ENCODE results near the gene TMEM174. TPM values are rescaled to one million over a fixed set of nuclear protein-coding genes. Genes with fewer than 3 reads are reported as not detected.

Gene TMEM174
- total RNA-seq, 1 donor from 2014 or later = 0.15 TPM

DNA sequence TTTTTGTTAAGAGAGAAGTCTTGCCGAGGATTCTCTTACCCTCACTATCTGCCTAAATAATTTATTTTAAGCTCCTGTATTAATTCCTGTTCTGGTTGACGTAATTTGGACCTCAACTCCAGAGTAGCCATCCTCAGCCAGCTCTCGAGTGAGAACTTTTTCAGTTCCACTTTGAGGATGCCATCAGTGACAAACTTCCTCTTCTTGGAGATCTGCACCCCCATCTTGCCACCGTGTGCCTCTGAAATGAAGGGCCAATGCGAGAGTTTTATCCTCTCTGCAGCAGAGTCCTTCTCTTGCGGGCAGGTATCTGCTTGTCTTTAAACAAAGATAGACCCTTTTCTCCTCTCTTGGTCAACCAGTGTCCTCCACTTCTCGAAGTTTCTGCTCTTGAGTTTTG lies 19.5 kb upstream of the TMEM174 start:
- no peak for DNase-seq (ENCODE audit: low read depth)

DNA sequence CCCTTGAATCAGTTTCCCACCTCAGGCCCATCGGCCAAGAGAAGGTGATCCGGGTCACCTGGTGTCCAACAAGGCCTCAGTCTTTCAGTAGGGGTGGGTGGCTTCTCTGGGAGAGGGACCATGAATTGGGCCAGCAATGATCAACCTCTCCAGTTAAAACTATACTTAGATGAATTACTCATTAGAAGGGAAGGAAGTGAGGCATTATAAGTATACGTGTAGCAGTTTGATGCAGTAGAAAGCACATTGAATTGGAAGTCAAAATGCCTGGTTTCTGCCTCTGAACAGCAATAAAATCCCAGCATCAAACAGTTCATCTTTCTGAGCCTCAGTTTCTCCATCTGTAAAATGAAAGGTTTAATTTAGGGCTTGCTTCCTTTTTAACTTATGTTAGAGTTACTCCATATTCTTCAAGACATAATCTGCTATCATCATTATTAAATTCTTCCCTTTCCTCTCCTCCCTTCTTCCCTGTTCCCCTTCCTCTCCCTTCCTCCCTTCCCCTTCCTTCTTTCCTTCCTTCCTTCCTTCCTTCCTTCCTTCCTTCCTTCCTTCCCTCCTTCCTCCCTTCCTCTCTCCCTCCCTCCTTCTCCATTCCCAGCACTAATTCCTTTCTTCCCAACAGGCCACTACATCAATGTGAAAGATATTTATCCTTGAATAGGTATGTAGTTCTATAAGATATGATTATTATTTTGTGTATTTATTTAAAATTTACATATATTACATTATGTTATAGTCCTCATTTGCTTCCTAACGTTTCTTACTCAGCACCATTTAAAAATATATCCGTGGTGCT lies 18.6 kb upstream of the TMEM174 start:
- DNase-seq (ENCODE audit: low read depth) = no peak

- peak; percentile 60 for DNase-seq (ENCODE audit: low read depth)
These were observed 17.4 kb upstream of the TMEM174 start for GRCh38 chr5:73155271-73156222.

- no peak for DNase-seq (ENCODE audit: low read depth)
These were observed 15.3 kb upstream of the TMEM174 start for GRCh38 chr5:73157414-73158303.

- peak; percentile 86 for DNase-seq (ENCODE audit: low read depth)
These were observed 14.7 kb upstream of the TMEM174 start for GRCh38 chr5:73158313-73158712.

- no peak for DNase-seq (ENCODE audit: low read depth)
These were observed 12.7 kb upstream of the TMEM174 start for GRCh38 chr5:73160239-73160671.

DNA sequence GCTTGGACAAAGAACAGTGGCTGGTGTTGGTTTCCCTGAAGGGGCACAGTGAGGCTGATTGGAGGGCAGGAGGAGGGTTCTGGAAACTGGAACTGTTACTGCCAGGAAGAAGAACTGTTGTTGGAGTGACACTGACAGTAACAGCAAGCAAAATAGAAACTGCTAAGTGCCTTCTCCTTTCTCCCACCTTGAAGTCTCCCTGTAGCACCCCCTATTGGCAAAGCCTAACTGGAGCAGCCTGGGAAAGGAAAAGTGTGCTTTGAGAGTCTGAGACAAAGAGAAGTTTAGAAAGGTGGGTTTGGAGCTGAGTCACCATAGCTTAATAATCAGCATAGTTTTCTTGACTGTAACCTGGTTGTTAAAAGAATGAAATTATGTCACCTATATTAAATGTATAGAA lies 2.5 kb upstream of the TMEM174 start:
- DNase-seq (ENCODE audit: low read depth) = no peak

DNA sequence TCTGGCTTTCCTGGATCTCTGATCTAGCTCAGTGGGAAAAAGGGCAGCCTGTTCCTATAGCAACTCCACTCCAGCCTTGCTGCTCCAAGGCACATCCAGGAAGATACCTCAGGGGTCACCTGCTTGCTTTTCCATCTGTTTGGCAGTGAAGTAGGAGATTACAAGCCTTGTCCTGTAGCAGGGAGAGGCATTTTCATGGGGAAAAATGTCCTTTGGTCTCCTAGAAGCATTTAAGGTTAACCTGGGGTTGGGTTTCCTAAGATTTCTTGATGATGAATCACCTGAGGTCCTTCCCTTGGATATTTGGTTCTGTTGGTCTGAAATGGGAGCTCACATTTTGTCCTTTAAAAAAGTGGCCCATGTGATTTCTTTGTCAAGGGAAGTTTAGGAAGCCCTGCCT lies 1.5 kb upstream of the TMEM174 start:
- peak; percentile 87 for DNase-seq (ENCODE audit: low read depth)

DNA sequence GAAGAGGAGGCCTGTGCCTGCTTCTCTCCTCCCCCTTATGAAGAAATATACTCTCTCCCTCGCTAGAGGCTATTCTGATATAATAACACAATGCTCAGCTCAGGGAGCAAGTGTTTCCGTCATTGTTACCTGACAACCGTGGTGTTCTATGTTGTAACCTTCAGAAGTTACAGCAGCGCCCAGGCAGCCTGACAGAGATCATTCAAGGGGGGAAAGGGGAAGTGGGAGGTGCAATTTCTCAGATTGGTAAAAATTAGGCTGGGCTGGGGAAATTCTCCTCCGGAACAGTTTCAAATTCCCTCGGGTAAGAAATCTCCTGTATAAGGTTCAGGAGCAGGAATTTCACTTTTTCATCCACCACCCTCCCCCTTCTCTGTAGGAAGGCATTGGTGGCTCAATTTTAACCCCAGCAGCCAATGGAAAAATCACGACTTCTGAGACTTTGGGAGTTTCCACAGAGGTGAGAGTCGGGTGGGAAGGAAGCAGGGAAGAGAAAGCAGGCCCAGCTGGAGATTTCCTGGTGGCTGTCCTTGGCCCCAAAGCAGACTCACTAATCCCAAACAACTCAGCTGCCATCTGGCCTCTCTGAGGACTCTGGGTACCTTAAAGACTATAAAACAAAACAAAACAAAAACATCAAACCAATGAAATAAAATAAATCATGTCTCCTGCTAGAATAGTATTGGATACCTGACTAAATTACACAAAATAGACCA lies 1.3 kb downstream of the TMEM174 start:
- DNase-seq (ENCODE audit: low read depth) = no peak

DNA sequence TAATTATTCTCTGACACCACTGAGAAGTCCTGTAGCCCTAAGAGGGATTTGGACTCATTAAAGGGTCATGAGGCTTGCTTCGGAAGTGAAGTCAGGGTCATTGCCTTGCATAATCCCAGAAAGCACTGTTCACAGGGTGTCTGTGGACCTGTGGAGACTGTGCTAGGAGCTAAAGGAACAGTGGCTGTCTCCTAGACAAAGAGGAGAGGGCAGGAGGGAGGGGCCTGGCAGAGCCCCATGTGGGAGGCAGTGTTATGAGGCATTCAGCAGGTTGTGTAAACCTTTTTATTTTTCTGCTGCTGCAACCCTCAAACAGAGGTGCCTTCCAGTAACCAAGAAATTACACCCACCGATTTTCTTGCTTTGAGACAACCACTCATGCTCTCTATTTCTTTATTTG lies 3.3 kb downstream of the TMEM174 start:
- DNase-seq (ENCODE audit: low read depth) = peak; percentile 58

GRCh38 chr5:73178265-73178664 lies 5.3 kb downstream of the TMEM174 start:
- no peak for DNase-seq (ENCODE audit: low read depth)

DNA sequence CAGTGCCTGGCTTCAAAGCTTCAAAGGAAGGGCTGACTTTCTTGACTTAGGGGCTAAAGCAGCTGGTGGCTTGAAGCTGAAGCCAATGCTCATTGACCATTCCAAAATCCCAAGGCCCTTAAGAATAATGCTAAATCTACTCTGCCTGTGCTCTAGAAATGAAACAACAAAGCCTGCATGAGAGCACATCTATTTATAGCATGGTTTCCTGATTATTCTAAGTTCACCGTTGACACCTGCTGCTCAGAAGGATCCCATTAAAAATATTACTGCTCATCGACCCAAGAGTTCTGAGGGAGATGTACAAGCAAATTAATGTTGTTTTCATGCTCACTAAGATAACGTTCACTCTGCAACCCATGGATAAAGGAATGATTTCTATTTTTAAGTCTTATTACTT lies 6.7 kb downstream of the TMEM174 start:
- no peak for DNase-seq (ENCODE audit: low read depth)

DNA sequence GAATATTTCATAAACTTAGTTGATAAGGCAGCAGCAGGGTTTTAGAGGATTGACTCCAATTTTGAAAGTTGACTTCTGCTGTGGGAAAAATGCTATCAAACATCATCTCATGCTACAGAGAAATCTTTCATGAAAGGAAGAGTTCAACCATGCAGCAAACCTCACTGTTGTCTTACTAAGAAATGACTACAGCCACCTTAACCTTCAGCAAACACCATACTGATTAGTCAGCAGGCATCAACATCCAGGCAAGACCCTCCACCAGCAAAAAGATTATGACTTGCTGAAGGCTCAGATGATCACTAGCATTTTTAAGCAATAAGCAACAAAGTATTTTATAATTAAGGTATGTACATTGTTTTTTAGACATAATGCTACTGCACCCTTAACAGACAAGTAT lies 7.6 kb downstream of the TMEM174 start:
- peak; percentile 95 for DNase-seq (ENCODE audit: low read depth)

- DNase-seq (ENCODE audit: low read depth) = no peak
These were observed 9.3 kb downstream of the TMEM174 start for GRCh38 chr5:73182307-73182706.

DNA sequence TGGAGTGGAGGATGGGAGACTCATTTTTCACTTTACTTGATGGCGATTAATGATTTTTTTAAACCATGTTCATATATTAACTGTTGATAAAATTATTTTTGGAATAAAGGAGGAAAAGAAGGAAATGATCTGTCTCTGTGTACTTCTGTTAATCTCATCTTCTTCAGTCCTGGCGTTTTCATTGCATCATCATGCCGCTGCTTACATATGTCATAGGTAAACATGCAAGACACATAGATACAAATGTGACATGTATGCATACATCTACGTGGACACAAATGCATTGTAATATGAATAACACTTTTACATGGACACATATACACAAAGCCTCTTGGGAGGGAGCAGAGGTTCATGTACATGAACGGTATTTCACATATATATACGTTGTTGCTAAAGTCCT lies 10.0 kb downstream of the TMEM174 start:
- DNase-seq (ENCODE audit: low read depth) = no peak

GRCh38 chr5:73183481-73183891 lies 10.5 kb downstream of the TMEM174 start:
- DNase-seq (ENCODE audit: low read depth) = peak; percentile 38

DNA sequence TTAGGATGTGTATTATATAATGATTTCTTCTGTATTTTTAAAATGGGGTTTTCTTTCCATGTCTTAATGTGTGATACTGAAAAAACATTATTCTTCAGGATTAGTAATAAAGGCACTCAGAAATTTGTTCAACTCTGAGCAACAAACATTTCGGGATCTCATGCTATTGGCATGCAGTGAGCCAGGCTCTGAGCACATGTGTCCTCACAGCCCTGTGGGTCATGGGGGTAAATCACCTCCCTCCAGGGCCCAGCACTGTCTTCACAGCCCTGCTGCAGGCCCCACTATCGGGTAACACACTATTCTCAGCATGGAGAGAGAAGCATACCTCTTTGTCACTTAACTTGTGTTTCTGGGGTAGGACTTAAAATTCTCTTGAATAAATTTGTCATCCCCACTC lies 14.0 kb downstream of the TMEM174 start:
- DNase-seq (ENCODE audit: low read depth) = no peak

DNA sequence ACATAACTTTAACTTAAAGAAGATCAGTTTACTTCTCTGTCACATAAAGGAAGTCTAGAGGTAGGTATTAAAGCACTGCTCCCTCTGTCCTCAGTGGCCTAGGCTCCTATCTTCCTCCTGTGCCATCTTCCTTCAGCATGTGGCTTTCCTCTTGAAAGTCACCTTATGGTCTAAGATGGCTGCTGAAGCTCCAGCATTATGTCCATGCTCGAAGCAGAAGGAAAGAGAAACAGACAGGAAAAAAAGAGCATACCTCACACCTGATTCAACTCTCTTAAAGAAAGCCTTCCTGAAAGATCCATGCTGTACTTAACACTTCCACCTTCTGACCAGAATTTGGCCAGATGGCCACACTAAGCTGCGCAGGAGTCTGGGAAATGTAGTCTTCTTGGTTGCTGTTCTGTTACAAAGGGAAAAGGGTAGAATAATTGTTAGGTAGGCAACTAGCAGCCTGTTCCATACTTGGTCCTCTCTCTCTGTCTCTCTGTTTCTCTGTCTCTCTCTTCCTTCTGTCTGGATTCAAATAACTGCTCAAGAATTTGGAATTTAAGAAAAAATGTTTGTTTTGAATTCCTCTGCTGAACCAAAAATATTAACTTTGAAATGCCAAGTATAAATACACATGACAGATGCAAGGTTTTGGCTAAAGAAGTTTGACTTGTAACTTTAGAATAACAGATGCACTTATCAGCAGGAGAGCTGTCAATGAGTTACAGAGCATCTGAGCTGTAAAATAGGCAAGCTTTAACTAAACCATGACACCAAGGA lies 16.0 kb downstream of the TMEM174 start:
- peak; percentile 73 for DNase-seq (ENCODE audit: low read depth)

DNA sequence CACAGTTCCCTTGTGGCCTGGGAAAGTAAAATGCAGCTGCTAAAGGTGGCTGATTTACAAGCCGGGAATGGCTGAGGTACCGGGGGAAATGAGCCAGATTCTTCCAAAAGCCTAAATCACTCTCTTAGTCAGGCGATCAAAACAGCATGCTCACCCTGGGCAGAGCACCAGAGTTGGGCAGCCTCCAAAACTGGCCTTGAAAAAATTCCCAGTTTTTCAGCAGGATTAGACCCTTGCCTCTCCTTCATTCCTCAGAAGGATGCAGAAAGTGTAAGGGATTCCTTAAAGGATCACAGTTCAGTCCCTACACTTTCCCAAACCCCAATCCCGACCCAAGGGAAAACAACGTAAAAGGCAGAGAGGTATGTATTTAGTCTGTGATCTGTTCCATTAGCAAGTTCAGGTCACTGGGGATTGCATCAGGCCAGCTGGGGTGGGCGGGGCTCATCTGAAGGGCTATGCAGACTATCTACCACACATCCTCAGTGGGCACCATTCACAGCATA lies 16.9 kb downstream of the TMEM174 start:
- DNase-seq (ENCODE audit: low read depth) = peak; percentile 42

DNA sequence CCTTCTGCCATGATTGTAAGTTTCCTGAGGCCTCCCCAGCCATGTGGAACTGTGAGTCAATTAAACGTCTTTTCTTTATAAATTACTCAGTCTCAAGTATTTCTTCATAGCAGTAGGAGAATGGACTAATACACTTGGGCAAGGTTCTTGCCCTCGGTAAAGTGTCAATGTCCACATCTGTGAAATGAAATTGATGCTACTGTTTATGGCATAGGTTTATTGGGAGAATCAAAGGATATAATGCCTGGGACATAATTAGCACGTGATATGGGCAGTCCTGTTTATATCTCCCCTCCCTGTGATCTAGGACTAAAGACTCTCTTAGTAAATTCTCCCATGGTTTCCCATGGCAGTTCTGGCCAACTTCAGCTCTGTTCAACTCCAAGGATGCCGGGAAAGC lies 19.4 kb downstream of the TMEM174 start:
- DNase-seq (ENCODE audit: low read depth) = no peak
